ENCODE results near the gene KLB.
"Not testable (repeated sequence)": the region's sequence is repeated elsewhere in the genome, so short reads cannot be mapped to it uniquely, and the experiment has no call there.

The KLB gene

GRCh38 chr4:39394706-39395105, 12.0 kb upstream of the KLB start:
- H3K4me3 ChIP-seq (ENCODE audit: low read length), result no peak overlapping the region
- TF ChIP-seq ZNF274 (IDR thresholded peaks at IDR 0.05; ENCODE audit: low read depth, low read length), result no peak

- not testable (repeated sequence) for H3K4me3 ChIP-seq (ENCODE audit: low read length)
Observed at GRCh38 chr4:39401640-39402039, 5.1 kb upstream of the KLB start.

- no peak overlapping the region for H3K4me3 ChIP-seq (ENCODE audit: low read length)
- TF ChIP-seq ZNF274 (IDR thresholded peaks at IDR 0.05; ENCODE audit: low read depth, low read length), result no peak
Observed at GRCh38 chr4:39407584-39407885, 805 bp downstream of the KLB start.

GRCh38 chr4:39410415-39410814, 3.7 kb downstream of the KLB start:
- H3K4me3 ChIP-seq (ENCODE audit: low read length), result no peak overlapping the region

GRCh38 chr4:39411561-39411960, 4.8 kb downstream of the KLB start:
- not testable (repeated sequence) for H3K4me3 ChIP-seq (ENCODE audit: low read length)

More at GRCh38 chr4:39410415-39410814, 3.7 kb downstream of the KLB start:
- TF ChIP-seq ZNF274 (IDR thresholded peaks at IDR 0.05; ENCODE audit: low read depth, low read length), result no peak

GRCh38 chr4:39415678-39416283, 9.1 kb downstream of the KLB start:
- H3K4me3 ChIP-seq (ENCODE audit: low read length), result no peak overlapping the region
- no peak for TF ChIP-seq ZNF274 (IDR thresholded peaks at IDR 0.05; ENCODE audit: low read depth, low read length)

GRCh38 chr4:39422247-39422646, 15.5 kb downstream of the KLB start:
- TF ChIP-seq ZNF274 (IDR thresholded peaks at IDR 0.05; ENCODE audit: low read depth, low read length), result no peak
- no peak overlapping the region for H3K4me3 ChIP-seq (ENCODE audit: low read length)

- not testable (repeated sequence) for H3K4me3 ChIP-seq (ENCODE audit: low read length)
Observed at GRCh38 chr4:39425297-39425696, 18.6 kb downstream of the KLB start.

- no peak overlapping the region for H3K4me3 ChIP-seq (ENCODE audit: low read length)
- no peak for TF ChIP-seq ZNF274 (IDR thresholded peaks at IDR 0.05; ENCODE audit: low read depth, low read length)
Observed at GRCh38 chr4:39426728-39427127, 20.0 kb downstream of the KLB start.

GRCh38 chr4:39427520-39428114, 20.9 kb downstream of the KLB start:
- TF ChIP-seq ZNF274 (IDR thresholded peaks at IDR 0.05; ENCODE audit: low read depth, low read length), result no peak
- no peak overlapping the region for H3K4me3 ChIP-seq (ENCODE audit: low read length)

- TF ChIP-seq ZNF274 (IDR thresholded peaks at IDR 0.05; ENCODE audit: low read depth, low read length), result no peak
- no peak overlapping the region for H3K4me3 ChIP-seq (ENCODE audit: low read length)
Observed at GRCh38 chr4:39429476-39430334, 23.0 kb downstream of the KLB start.

- TF ChIP-seq ZNF274 (IDR thresholded peaks at IDR 0.05; ENCODE audit: low read depth, low read length), result no peak
- no peak overlapping the region for H3K4me3 ChIP-seq (ENCODE audit: low read length)
Observed at GRCh38 chr4:39433878-39434492, 27.3 kb downstream of the KLB start.

- TF ChIP-seq ZNF274 (IDR thresholded peaks at IDR 0.05; ENCODE audit: low read depth, low read length), result no peak
- H3K4me3 ChIP-seq (ENCODE audit: low read length), result no peak overlapping the region
Observed at GRCh38 chr4:39435659-39436563, 29.2 kb downstream of the KLB start.

- no peak overlapping the region for H3K4me3 ChIP-seq (ENCODE audit: low read length)
- no peak for TF ChIP-seq ZNF274 (IDR thresholded peaks at IDR 0.05; ENCODE audit: low read depth, low read length)
Observed at GRCh38 chr4:39441593-39441992, 34.9 kb downstream of the KLB start.

Data from GM08714 (cell line).